HG02763 (cell line): ENCODE measurements around the gene RASAL2.

Experiments used
- ATAC-seq: cut with Tn5 transposase; IDR thresholded peaks from one replicate; pipeline ENCODE4 v1.9.1; 2021; ENCODE audit warnings: mild to moderate bottlenecking, moderate library complexity; ENCODE audit not compliant: unreplicated experiment

The RASAL2 gene

DNA sequence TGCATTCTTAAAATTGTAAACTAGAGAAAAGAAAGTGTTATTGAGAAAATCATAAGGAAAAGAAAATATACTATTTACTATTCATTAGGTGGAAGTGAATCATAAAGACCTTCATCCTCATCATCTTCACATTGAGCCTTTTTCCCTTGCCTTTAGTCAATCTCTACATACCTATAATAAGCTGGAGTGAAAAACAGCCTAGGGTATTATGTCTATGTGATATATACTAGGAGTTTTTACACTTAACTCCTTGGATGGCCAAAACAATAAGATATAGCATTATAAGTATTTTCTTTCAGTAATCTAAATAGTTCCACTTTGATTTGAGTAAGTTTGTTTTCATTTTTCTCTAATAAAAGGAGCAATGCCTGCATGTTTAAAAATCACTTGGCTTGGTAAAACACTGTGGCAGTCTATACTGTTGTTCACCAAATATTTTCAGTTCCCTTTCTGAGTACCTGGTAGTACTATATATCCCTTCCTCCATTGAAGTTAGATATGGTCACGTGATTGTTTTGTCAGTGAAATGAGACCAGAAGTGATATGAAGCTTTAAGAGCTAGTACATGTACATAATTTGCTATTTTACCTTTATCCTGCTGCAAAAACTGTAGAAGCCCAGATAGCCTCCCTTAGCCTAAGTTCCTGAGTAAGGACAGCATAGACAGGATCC lies 324.5 kb downstream of the RASAL2 start:
- peak; percentile 74 for ATAC-seq

DNA sequence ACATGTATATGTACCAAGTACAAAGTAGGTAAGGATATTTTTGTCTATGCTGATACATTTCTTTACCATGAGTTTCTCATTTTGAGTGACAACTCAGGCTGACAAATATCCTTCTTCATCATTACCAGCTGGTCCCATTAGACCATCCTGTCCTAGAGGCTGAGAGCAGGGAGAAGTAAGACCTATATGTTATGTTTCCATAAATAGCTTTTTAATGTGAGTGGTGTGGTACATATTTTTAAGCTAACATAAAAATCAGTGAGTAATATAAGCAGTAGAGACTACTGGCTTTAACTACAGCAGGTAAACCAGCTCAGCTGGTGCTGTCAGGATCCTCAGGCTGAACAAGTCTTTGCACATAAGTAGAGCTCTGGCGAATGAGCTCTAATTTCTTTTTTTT lies 340.5 kb downstream of the RASAL2 start:
- ATAC-seq, result no peak

DNA sequence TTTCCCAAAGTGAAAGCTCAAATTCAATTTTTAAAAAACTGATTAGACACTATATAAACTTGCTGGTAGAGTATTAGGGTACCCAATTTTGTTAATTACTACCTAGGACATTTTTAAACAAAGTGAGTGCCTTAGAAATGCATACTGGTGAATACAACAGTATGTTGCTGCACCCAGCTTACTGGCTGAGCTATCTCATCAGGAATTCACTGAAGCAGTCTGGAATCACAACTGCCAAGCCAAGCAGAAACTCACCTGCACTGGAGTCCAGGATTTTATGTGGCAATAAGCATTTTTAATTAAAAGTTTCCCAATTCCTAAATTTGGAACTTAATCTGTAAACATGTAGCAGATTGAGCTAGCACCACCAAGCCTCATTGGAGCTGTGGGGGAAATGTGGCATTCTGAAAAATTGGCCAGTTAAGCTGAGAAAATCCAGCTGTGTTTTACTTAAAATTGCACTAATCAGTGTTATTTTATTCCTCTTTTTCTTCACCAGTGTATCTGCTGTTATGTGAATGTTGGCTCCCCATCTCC lies 341.1 kb downstream of the RASAL2 start:
- ATAC-seq, result no peak

DNA sequence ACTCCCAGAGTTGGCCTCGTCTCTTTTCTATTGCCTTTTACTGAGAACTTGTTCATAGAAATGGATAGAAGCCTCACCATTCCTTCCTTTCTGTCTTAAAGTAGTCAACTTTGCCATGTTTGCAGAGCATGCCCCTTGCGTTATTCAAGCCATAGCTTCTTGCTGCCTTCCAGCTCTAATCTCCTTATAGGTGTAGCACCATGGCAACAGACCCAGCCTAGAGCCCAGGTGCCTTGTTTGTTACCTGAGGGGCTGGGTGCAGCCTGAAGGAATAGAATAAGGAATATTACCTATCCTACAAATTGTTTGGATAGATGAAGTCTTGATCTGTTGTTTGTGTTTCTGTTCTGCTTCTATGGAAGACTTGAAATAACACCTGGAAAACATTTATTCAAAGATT lies 343.0 kb downstream of the RASAL2 start:
- no peak for ATAC-seq

DNA sequence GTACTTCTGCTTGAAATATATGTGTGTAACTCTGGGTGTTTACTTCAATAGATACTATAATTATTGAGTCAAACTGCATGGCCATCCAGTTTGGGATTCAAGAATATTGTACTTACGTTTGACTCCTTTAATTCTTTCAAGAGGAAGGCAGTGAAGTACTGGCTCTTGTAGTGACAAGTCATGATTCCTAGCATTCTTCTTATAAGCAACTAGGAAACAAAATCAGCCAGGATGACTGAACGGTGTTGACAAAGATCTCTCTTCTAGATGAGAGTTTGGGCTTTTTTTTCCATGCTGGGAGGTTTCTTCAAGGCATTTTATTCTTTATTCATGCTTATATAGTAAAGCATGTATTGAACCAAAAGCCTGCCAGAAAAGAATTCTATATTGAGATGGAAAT lies 344.5 kb downstream of the RASAL2 start:
- ATAC-seq, result no peak

DNA sequence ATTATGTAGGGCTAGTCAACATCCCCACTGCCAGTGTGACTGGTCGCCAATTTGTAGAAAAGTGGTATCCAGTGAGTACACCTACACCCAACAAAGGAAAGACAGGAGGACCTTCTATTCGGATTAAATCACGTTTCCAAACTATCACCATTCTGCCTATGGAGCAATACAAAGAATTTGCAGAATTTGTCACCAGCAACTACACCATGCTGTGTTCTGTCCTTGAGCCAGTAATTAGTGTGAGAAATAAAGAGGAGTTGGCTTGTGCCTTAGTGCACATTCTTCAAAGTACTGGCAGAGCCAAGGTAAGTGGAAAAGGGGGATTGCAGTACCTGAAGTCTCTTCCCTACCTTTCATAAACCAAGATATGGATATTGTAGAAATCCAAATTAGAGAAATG lies 349.0 kb downstream of the RASAL2 start:
- ATAC-seq, result no peak

DNA sequence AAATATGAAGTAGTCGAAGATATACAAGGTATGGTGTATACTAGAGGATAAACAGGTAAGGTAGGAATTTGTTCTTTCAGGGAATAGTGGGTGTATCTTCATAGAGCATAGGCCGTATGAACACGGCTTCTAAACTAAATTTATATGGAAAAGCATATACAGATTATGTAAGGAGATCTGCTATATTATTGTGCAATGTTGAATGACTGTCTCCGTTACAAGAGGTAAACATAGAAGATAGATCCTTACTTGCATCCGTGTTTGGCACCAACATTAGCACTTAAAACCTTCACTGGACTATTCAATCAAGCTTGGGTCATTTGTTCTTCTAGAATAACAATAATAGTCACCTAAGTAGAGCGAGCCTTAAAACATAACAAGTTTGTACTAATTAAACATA lies 357.0 kb downstream of the RASAL2 start:
- no peak for ATAC-seq

DNA sequence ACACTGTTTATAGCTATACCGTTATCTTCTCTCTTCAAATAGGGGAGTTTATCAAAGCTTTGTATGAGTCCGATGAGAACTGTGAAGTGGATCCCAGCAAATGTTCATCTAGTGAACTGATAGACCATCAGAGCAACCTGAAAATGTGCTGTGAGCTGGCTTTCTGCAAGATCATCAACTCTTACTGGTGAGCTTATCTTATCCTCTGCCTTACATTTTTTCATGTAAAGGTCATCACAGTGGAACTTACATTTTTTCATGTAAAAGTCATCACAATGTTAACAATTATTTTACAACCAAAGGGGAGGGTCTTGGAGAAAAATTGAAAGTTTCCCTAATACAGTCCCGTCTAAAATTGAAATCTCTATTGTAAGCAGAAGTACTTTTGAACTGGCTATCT lies 357.6 kb downstream of the RASAL2 start:
- no peak for ATAC-seq

DNA sequence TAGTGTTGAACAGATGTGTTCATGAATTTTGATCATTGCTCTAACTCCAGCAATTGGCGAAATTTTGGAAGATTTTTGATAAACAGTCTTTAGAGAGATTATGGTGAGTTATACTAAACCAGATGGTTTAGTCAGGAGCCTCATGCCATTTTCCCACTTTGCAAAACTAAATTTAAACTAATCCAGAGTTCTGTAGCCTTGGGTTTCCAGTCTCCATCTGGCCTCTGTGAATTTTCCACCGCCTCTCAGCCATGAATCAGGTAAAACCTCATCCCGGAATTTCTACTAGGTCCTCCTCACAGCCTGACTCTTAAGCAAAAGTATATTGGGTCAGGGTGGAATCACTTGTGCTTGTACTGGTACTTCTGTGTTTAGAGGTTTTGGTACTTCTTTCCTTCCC lies 358.1 kb downstream of the RASAL2 start:
- ATAC-seq, result no peak

DNA sequence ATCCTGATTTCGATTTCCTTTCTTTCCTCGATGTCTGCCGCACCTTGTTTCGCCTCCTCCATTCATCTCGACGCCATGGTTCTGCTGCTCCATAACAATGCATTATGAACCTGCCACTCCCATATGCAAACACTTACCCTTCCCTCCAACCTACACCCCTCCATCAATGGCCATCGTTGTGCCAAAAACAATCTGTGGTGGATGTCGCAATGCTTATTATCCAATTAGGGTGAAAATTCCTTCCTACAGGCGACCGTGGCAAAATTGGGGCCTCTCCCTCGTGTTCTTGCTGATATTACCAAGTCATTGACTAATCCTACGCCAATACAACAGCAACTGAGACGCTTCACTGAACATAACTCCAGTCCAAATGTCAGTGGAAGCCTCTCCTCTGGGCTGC lies 362.6 kb downstream of the RASAL2 start:
- ATAC-seq, result no peak

DNA sequence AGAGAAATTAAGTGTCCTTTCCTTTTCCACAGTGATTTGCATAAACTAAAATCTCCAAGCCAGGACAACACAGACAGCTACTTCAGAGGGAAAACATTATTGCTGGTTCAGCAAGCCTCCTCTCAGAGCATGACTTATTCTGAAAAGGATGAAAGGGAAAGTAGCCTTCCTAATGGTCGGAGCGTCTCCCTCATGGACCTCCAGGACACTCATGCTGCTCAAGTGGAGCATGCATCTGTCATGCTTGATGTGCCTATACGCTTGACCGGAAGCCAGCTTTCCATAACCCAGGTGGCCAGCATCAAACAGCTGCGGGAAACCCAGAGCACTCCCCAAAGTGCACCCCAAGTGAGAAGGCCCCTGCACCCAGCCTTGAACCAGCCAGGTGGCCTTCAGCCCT lies 363.7 kb downstream of the RASAL2 start:
- no peak for ATAC-seq

DNA sequence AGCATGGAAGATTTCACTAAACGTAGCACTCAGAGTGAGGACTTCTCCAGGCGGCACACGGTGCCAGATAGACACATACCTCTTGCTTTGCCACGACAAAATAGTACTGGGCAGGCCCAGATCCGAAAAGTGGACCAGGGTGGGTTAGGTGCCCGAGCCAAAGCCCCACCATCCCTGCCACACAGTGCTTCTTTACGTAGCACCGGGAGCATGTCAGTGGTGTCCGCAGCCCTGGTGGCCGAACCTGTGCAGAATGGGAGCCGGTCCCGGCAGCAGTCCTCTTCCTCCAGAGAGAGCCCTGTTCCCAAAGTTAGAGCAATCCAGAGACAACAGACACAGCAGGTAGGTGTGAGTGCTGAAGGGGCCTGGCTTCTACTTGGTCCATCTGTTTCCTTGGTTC lies 364.3 kb downstream of the RASAL2 start:
- no peak for ATAC-seq

DNA sequence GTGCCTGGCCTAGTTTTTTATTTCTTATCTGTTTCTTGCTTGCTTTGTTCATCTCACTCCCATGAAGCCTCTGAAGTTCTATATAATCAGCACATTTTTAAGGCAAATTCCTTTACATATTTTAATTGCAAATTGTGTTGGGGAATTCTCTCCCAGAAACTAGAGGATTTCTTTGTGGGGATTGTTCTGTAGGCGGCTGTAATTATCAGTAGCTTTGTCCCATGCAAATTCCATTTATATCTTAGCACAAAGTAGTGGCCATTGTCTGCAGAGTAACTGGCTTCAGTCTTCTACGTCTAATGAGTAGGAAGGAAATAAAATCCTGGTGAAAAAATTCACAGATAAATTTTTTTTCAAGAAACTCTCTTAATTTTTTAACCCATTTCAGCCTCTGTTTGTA lies 367.2 kb downstream of the RASAL2 start:
- no peak for ATAC-seq

DNA sequence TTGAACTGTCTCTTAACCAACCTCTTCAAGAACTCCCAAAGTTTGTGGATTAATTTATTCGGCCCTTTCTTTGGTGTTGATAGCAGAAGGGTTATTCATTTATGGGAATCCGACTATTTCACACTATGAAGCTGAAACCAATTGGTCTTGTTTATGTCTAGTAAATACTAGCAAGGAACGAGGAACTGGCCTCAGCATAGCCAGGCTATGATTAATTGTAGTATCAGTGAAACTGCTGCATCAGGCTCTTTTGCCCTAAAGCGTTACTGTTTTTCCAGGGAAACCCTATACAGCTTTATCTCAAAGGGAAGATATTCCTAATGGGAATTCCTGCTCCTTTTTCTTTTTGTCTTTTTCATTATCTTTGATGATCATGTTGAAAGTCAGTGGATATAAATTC lies 367.8 kb downstream of the RASAL2 start:
- ATAC-seq, result no peak

DNA sequence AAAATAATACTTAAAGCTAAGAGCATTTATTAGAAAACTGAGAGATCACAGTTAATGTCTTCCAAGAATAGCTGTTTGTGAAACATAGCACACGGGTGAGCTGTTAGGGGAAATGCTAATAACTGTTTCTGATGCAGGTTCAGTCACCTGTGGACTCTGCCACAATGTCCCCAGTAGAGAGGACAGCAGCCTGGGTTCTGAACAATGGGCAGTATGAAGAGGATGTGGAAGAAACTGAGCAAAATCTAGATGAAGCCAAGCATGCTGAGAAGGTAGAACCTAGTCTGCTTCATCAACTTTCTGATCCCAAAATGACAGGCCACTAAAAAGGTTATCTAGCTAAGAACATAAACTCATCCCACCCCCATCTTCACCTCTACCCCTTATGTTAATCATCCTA lies 370.2 kb downstream of the RASAL2 start:
- no peak for ATAC-seq

DNA sequence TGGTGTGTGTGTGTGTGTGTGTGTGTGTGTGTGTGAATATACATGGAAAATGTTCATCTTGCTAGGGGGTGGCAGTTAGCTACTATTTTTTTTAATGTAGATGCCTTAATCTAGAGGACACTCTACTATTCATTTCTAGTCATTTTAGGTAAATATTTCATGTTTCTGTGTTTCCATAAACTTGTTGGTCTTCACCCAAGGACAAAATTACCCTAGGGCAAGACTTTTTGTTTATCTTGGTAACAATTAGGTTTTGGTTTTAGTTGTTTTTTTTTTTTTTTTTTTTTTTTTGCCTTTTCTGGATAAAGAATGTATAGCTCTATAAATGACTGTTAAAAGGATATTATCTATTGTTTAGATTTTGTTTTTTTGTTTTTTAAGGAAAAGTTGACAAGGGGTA lies 370.7 kb downstream of the RASAL2 start:
- ATAC-seq, result no peak

DNA sequence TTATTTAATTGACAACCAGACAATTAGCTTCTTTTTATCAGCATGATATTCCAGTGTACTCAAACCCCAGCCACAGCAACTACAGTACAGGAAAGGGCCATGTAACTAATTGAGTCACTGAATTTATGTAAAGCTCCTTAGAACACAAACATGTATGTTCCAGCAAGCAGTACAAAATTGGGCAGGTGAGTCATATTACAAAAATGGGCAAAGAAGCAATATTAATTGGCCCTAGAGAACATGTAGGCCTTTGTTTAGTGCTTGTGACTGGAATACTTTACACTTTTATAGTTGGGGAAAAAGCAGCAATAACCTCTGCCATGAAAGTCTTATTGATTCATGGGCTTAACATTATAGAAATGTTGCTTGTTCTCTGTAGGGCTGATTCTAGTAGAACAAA lies 371.1 kb downstream of the RASAL2 start:
- no peak for ATAC-seq

DNA sequence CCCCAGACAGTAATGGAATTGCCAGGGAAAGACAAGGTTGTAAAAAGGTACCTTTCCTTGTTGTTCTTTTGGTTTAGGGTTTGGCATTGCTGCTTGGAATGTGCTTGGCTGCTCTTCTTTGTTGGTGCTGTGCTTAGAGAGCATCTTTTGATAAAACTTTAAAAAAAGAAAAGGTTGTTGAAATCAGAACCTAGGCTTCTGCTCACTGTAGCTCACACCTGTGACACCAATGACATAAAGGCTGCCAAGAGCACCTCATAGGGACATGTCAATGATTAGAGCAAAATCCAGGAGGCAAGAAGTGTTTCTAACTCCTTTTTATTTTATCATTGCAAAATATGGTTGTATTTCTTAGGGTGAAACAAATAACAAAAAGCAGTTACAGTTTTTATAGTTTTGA lies 373.9 kb downstream of the RASAL2 start:
- ATAC-seq, result no peak

DNA sequence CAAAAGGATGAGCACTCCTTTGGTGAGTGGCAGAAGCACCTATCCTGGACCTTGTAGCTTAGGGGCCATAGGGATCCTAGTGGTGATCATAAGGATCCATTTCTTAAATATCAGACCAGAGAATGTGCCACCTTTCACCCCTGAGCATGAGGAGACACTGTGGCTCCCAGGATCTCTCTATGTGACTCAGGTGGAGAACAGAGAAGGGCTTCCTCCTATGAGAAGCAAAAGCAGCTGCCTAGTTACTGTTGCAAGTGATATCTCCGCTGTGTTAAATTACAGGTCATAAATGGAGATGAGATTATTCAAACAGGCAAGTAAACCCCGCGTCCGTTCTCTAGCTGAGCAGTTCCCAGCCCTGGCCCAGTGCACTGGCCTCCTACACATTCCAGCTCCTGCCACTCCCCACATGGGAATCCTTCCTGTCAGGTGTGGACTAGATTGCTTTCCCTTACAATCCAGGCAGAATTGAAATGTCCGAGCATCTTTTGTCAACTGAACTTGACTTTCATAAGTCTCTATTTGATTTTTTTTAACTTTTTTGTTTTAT lies 376.6 kb downstream of the RASAL2 start:
- ATAC-seq, result no peak

DNA sequence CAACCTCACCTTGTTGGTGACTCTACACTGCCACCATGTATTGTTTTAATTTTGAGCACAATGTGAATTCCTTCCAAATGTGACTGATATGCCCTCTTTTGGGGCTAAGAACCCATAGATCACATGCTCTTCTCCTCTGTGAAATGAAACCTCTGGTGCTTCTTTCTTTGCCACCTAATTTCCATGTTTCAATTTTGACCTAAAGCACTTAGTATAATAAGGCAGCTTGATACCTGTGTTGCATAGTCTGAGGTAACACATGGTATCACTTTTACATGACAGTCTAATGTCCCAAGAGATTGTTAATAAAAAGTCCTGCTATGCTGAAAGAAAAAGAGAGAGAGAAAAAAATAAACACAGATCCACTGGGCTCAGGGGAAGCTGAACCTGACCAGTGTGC lies 378.6 kb downstream of the RASAL2 start:
- no peak for ATAC-seq

DNA sequence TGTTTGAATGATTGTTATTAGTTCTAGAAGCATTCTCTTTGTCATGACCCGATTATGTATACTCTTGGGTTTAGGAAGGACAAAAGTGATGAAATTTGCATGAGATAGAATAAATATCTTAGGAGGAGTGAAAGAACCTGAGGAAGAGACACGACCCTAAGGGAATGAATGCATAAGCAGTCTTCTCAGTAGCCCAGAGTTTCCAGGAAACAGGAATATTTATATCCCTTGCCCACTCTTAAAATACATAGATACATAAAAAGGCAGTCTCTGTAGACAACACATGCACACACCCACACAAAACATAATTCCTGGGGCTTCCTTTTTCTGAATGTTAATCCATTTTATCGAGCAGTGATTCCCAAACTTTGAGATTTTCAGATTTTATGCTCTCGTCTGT lies 383.5 kb downstream of the RASAL2 start:
- ATAC-seq, result no peak

DNA sequence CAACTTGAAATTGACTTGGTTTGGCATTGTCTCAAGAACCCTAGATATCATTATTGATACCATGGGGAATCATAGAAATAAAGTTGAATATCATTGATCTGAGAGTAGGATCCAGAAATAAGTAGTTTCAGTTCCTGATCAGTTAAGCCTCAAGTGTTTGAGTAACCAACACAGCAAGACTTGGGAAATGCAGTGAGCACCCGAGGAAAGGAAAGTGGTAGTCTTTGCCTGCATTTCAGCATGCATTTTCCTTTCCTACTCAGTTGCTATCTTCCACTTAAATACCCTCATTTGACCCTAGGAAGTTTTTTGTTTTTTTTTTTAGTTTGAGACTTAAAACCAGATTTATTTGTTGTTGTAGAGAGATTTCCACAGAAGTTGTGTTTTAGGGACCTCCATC lies 383.9 kb downstream of the RASAL2 start:
- ATAC-seq, result no peak
